ENCODE measurements around the gene SGCG.

DNA sequence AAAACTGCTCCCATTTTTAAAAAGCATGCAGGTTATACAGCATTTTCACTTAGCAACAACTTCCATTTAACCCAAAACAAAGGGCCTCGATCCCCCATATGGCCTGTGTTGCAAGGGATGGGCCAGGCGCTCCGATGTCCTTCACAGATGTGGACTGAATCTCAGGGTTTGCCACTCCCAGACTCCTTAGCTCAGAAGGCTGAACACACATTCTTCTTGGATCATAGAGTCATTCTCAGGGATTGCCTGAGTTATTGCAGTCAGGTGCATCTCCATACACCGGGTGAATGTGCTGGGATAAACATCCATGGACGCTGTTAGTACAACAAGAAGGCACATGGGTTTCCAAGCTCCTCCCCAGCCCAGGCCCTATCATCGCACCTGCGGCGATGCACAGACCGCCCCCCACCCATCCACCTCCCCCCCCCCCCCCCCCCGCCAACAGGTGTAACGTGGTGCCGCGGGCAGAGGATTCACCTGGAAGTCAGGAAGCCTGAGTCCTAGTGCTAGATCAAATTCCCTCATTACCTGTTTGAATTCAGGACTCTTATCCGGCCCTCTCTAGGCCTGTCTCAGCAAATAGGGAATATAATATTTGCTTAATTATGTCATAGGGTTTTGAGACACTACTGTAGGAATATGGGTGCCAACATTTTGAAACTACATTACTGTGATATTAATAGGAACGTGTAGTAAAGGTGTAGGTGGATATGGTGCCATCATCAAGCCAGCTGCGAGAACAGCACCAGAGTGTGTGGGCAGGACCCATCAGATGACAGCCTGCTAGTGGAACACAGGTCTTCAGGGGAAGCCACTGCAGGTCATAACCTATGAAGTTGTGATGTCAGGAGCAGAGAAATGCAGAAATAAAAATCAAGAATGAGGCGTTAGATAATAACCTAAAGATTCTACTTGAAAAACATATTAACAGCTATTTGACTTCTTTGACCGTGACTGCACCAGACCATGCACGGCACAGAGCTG is 141.9 kb downstream of the SGCG start:
- TF ChIP-seq, protein P1, sequence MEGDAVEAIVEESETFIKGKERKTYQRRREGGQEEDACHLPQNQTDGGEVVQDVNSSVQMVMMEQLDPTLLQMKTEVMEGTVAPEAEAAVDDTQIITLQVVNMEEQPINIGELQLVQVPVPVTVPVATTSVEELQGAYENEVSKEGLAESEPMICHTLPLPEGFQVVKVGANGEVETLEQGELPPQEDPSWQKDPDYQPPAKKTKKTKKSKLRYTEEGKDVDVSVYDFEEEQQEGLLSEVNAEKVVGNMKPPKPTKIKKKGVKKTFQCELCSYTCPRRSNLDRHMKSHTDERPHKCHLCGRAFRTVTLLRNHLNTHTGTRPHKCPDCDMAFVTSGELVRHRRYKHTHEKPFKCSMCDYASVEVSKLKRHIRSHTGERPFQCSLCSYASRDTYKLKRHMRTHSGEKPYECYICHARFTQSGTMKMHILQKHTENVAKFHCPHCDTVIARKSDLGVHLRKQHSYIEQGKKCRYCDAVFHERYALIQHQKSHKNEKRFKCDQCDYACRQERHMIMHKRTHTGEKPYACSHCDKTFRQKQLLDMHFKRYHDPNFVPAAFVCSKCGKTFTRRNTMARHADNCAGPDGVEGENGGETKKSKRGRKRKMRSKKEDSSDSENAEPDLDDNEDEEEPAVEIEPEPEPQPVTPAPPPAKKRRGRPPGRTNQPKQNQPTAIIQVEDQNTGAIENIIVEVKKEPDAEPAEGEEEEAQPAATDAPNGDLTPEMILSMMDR (IDR thresholded peaks at IDR 0.05) = no peak
- TF ChIP-seq, protein P2, sequence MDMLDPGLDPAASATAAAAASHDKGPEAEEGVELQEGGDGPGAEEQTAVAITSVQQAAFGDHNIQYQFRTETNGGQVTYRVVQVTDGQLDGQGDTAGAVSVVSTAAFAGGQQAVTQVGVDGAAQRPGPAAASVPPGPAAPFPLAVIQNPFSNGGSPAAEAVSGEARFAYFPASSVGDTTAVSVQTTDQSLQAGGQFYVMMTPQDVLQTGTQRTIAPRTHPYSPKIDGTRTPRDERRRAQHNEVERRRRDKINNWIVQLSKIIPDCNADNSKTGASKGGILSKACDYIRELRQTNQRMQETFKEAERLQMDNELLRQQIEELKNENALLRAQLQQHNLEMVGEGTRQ (IDR thresholded peaks at IDR 0.05; ENCODE audit: borderline replicate concordance, low read depth, low read length) = no peak
- TF ChIP-seq RAD21 (IDR thresholded peaks at IDR 0.05; ENCODE audit: low read length) (no peak), EZH2phosphoT487 (IDR thresholded peaks at IDR 0.05; ENCODE audit: borderline replicate concordance, low read depth) (no peak)
